Ramos (cell line): ENCODE data around the gene PCARE.
"Not testable (repeated sequence)": the region's sequence is repeated elsewhere in the genome, so short reads cannot be mapped to it uniquely, and the experiment has no call there.

Experiments used
- in situ Hi-C: fragments of 300-500 bp; cut with MboI; formaldehyde crosslinking; loops from one replicate; pipeline ENCODE4 v1.14.3; 2022; ENCODE audit warnings: low sequenced_read_pairs; ENCODE audit not compliant: unreplicated experiment

The PCARE gene

DNA sequence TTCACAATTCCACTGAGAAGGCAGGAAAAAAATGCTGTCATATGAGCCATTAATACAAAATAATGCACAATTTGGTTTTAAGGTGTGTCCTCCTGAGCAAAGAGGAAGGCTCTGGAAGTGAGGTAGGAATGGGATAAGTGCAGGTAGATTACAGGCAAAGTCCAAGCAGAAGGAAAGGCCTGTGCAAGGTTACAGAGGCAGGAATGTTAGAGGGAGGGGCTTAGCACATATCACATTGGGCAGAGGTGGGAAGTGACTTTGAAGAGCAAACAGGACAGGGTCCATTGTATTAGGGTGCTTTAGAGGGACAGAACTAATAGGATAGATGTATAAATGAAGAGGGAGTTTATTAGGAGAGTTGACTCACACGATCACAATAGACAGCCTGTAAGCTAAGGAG is 26.2 kb upstream of the PCARE start:
- in situ Hi-C loops = no loop called here

DNA sequence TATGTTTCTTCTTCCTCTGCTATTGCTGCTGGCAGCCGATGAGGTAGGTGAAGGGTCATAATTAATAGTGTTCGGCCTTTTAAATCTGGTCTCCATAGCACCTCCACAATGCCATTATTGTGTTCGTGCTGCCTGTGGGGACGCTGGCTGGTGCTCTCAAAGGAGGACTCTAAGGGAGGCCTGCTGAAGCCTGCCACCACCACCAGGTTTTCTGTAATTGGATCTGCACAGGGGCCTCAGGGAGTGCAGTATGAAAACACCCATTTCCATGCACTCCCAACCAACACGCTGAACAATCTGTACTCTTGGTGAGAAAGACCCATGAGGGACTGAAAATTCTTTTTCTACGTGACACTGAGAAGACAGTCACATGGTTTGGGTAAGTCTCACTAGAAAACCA is 23.2 kb upstream of the PCARE start:
- in situ Hi-C loops = no loop called here

DNA sequence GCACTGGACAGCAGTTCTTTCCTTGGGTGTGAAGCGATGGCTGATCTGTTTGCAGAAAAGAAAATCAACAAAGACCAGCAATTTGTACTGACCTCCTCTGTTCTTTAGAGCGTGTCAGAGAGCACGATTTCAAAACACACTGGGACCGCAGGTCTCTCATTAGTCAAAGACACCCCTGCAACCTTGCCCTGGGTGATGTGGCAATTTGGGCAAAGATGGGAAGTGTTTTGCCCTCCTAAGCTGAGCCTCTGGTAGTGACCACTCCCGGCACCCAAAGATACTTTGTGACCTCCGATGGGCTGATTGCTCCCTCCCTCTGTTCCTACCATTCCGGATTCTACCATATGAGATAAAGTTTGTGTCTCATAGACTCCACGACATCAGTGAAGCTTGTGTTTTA is 22.6 kb upstream of the PCARE start:
- in situ Hi-C loops = no loop called here

DNA sequence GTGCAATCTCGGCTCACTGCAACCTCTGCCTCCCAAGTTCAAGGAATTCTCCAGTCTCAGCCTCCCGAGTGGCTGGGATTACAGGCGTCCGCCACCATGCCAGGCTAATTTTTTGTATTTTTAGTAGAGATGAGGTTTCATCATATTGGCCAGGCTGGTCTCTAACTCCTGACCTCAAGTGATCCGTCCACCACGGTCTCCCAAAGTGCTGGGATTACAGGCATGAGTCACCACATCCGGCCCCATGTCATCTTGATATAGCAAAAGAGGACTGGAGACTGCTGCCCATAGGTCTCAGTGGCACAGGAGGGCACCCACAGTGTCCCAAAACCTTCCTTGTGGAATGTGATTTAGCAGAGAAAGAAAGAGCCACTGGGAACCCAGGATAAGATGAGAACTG is 16.0 kb upstream of the PCARE start:
- in situ Hi-C loops = not testable (repeated sequence)

DNA sequence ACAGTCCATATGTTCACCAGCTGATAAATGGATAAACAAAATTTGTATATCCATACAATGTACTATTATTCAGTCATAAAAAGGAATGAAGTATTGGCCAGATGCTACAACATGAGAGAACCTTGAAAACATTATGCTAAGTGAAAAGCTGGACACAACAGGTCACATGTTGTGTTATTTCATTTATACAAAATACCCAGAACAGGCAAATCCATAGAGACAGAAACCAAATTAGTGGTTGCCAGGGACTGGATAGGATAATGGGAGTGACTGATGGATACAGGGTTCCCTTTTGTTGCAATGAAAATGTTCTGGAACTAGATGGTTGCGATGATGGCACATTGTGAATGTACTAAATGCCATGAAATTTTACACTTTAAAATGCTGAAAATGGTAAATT is 10.2 kb upstream of the PCARE start:
- in situ Hi-C loops = no loop called here

DNA sequence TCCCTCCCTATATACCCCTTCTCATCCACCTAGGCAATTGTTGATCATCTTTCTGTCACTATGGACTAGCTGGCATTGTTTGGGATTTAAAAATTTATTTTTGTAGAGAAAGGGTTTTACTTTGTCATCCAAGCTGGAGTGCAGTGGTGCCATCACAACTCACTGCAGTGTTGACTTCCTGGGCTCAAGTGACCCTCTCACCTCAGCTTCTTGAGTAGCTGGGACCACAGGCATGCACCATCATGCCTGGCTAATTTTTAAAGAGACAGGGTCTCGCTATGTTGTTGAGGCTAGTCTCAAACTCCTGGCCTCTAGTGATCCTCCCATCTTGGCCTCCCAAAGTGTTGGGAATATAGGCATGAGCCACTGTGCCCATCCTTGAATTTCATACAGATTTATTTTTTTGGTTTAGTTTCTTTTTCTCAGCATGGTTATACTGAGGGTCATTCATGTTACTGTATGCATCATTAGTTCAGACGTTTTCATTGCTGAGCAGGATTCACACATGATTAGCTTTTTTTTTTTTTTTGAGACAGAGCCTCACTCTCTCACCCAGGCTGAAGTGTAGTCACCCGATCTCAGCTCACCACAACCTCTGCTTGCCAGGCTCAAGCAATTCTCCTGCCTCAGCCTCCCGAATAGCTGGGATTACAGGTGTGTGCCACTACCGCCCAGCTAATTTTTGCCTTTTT is 8.6 kb upstream of the PCARE start:
- in situ Hi-C loops = no loop called here

DNA sequence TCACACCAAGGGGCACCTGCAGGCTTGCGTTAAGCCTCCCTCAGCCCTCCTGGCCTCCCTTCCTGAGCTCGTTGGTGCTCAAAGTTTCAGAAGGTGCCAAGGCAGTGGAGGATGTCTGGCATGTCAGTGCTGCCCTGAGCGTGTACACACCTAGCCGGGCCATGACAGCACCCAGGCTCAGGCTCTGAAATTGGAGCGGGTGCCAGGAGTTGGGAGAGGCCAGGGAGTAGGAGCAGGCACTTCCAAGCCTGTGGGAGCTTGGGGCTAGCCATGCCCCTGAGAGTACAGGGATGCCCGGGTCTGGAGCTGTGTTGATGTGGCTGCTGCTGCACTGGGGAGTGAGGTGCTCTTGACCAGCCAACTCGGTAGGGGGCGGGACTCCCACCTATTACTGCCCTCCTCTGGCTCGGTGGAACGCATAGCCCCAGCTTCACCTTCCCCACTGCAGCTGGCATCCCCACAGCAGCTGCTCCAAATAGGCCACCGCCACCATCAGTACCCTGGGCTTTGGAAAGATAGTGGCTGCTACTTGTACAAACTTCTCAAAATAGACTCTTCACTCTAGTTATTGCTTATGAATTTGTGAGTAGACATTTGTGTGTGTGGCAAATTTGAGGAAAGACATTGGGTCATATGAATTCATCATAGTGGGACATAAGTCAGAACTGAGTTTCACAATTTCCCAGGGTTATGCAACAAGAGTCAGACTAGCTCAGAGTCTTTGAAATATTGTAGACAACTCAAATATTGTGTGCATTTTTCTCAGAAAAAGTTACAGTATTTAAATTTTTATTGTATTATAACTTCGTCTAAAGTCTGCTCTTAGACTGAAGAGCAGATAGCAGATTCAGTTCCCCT is 6.8 kb upstream of the PCARE start:
- in situ Hi-C loops = no loop called here

DNA sequence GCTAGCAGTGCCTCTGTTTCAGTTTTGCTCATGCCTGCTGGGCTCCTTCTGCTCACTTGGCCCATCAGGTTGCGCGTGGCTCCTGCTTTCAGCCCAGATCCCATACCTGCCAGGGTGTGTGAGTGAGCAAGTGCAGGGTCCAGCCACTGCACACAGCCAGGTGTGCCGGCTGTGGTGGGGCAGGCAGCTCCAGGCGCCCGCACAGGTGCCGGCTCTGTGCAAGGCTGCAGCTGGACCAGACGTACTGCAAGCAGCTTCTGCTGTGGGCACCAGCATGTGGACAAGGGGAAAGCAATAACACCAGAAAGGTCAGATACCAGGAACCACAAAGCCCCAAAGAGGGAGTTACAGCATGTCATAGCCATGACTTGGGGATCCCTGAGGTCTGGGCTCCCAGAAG is 5.6 kb upstream of the PCARE start:
- in situ Hi-C loops = no loop called here

DNA sequence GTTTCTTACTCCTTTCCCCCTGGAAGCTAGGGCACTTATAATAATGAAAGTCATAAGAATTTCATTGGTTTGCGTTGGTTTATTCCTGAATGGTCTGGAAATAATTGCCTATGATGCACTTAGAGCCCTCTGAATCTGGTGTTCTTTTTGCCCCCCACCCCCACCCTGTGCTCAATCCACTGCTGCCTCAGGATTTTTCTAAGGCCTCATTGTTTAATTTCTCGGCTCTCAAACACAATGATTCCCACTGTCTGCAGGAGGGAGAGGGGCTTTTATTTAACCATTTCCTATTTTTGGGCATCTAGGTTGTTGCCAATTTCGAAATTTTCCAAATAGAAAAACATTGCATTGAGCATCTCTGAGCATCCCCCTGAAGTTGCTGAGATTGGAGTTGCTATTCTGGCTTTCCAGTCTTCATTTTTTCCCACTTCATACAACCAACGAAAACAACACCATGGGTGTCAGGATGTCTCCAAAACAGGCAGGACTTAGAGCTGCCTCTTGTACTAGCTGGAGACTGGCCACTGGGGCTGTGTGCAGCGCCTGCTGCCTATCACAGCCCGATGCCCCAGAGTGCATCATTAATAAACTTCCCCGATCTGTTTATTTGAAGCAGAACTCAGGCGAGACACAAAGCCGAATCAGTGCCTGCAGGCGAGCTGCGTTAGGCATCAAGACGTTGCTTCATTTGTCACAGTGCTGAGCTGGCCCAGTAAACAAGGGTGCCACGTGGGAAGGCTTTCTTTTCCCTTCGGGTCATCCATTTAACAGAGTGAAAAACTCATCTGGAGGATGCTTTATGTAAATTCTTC is 1.8 kb upstream of the PCARE start:
- in situ Hi-C loops = no loop called here

DNA sequence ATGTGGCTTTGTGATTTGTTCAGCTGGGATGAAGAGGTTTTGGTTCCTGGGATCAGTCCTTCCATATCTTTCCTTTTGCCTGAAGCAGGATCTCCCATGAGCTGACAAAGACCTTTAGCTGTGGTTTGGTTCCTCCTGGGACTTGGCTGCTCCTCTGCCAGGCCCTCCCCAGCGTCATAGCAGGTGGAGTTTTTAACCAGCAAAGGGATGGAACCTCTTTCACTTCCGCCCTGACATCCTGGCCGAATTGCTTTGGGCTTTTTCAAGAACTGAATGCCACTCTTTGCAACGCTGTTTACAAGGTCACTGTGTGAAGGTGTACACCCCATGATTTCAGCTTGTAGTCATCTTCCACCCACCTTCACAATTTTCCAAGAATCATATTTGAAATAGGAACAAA is 390 bp downstream of the PCARE start:
- in situ Hi-C loops = no loop called here

DNA sequence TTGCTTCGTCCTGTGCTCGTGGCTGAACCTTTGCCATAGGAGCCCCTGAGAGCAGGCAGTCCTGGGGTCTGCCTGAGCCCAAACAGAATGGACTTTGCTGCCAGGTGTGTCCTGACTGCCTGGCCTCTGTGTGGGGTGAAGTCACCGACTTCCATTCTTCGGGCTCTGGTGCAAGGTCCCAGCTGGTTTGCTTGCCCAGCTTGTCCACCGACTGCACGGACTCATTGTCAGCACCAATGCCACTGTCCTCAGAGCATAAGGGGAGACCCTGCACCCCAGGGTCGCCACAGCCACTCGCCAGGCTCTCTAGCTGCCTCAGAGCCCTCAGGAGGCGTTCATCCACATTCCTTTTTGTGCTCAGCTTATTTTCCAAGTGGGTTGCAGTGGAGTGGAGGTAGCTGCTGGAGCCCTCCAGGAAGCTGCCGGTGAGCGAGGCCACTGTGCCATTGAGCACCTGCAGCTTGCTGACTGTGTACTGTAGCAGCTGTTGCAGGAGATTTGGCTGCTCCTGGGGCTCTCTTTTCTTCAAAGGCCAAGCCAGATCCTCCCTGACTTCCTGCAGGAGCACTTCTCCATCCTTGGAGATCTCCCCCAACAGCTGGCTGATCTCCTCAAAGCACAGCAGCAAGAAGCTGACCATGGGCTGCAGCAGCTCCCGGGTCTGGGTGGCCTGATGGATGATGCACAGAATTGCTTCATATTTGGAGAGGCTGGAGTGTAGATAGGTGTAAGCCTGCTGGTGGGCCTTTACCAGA is 1.2 kb downstream of the PCARE start:
- in situ Hi-C loops = no loop called here

DNA sequence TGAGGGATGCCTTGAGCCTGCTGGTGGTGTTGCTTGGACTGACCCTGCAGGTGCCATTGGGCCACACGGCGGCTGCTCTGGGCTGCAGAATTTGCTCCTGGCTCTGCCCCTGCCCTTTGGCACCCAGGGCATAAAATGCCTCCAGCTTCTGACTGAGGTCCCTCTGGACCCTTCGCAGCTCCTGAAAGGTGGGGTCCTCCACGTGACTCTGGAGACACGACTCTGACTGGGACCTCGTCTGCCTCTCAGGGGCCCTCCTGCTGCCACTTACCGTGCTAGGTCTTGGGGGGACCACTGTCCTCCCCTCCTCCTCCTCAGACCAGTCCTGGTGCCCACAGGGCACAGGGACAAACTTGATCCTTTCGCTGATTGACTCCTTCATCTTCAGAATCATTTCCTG is 2.1 kb downstream of the PCARE start:
- in situ Hi-C loops = no loop called here

DNA sequence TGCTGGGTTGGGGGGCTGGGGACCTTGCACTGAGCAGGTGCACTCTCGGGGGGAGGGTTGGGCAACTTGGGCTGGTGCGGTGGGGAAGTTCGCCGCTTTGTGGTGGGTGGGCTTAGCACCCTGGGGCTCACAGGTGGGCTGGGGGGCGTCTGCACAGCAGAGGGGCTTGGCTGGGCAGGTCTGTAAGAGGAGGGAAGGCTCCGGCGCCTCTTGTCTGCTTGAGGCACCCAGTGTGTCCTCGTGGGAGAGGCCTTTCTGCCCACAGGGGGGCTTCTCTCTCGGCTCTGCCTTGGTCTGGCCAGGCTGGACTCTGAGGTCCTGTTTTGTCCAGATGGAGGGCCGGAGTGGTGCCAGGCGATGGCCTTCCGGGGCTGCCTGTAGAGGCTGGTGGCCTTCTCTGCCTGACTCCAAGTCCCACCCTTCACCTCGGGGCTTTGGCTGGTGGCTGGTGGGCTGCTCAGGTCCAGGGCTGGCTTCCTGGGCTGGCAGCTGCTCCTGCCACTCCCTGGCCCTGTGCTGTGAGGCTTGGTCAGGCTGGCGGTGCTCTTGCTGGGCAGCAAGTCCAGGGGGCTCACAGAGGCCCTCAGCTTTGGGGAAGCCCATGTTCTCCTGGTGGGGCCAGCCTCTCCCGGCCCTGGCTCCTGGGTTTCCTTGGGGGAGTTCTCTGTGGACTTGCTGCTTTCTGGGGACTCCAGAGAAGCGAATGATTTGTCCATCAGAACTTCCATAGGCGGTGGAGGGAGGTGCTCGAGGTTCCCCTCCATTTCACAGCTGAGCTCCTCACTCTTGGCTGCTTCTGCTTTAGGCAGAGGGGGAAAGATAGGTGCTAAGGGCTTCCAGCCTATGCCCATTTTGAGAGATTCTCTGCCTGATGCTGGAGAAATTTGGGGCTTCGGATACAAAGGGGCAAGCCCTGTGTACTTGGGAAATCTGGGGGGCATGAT is 3.0 kb downstream of the PCARE start:
- in situ Hi-C loops = no loop called here

DNA sequence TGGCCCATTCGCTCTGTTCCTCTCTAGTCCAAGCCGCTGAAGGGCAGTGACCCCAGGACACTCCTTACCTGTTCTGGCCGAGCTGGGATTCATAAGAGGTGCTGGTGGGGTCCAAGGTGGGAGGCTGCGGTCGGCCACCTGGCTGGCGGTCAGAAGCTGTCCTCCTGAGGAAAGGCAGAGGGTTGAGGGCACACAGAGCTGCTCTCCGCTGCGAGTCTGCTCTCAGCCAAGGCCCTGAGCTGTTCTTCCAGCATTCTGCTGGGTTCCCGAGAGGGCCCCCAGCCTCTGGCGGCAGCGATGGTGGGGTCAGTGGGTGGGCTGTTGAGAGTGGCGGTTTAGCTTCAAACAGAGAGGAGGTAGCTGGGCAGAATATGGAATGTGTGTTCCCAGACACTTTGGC is 3.8 kb downstream of the PCARE start:
- in situ Hi-C loops = no loop called here

DNA sequence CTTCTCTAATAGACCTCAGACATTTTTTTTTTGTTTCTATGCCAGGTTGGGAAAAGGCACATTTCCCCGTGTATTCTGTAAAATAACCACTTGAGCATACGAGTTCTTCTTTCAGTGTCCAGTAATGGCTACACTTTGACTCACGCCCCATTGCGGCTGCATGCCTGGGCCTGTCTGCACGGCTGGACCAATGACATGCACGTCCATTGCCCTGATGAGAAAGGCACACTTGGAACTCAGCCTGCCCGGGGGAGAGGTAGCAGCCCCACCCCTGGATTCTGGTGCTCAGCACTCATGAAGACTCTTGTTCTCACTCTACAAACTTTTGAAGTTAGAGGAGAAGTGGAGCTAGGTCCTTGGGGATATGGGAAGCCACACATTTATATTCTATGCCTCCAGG is 5.8 kb downstream of the PCARE start:
- in situ Hi-C loops = no loop called here

DNA sequence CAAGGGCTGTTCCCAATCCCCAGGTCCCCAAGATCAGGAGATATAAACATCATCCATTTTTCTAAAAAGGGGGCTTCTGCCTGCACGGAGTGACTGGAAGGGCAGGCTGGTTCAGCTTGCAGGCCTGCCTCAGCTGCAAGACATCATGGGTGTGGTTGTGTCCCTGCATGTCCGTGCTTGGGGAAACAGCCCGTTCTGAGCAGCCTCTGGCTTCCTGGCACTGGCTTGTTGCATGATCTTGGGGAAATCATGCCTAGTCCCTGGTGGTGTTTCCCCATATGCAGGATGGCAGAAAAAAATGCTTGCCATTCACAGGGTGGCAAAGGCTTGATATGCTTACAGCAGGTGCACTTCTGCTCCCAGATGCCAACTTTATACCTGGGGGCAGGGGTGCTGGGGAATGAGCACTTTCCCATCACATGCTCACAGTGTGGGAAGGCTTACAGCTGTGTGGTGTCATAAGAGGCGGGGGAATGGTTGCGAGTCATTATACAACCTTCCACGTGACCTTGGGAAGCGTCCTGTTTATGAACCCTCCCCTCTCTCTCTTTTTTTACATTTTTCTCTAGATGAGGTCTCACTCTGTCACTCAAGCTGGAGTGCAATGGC is 7.2 kb downstream of the PCARE start:
- in situ Hi-C loops = no loop called here

DNA sequence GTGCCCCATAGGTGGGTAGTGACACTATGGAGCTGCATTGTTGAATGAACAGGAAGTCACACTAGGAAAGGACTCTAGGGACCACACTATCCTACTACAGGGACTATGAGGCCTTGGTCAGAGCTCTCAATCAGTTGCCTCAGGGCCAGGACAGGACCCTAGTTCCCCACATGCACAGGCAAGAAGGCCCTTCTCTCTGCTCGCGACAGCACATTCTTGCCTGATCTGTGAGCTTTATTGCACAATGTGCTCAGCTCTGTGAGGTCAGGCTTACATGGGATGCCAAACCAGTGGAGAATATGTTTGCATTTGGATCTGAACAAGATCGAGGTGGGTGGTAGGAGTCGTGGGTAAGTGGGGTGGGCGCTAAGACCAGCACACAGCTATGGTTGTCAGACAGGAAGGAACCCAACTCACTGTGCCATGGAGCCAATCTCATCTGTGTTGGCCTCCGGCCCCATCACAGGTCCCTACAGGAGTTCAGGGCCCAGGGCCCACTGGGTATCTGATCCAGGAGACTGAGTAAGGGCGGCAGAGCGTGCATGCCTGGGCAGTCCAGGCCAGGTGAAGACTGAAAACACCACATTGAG is 8.0 kb downstream of the PCARE start:
- in situ Hi-C loops = no loop called here

DNA sequence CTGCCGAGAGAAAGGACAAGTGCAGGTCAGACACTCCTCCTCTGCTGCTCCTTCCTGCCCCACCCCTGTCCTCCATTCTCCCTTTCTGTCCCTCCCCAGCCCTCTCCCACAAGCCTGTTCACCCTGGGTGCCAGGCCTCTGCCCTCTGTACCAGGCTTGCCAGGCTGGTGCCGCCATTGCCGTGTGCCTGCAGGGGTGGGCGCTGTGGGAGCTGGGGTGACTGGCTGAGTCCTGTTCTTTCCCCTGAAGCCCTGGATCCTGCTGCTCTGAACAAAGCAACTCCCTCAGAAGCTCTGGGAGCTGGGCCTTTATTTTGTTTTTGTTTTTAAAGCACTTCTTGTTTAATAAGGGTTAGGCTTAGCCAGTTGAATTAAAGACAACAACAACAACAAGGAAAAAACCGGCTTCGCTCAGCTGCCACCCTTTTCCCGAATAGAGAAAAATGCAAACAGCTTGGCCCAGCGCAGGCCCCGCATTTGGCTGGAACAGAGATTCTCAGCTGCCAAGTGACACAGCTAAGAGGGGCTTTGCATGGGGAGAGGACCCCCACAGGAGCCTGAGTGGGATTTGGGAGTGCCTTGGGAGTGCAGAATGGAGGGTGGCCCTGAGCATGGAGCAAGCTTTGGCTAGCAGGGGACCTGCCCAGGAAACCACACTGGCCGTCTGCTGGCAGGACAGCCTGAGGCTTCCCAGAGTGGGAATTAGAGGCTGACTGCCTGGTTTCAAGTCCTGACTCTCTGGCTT is 9.1 kb downstream of the PCARE start:
- in situ Hi-C loops = no loop called here
